Measurements from ENCODE around the gene ZWILCH.
"Not testable (repeated sequence)": the region's sequence is repeated elsewhere in the genome, so short reads cannot be mapped to it uniquely, and the experiment has no call there.

The ZWILCH gene

GRCh38 chr15:66504563-66505429 is at the start of gene ZWILCH, which contains the start of gene RPL4:
TSS of gene ZWILCH (plus strand) at chr15:66505326. CDS start at chr15:66505339, 13 bp downstream.
TSS of gene RPL4 (minus strand) at chr15:66504855. CDS start at chr15:66504790, 65 bp downstream.
- in situ Hi-C loops (cut with MboI; ENCODE audit: low sequenced_read_pairs), result no loop called here

GRCh38 chr15:66456211-66456610 is 48.9 kb upstream of the ZWILCH start:
- in situ Hi-C loops (cut with MboI; ENCODE audit: low sequenced_read_pairs), result no loop called here

GRCh38 chr15:66459818-66460615 is 45.1 kb upstream of the ZWILCH start:
- in situ Hi-C loops (cut with MboI; ENCODE audit: low sequenced_read_pairs), result no loop called here

- in situ Hi-C loops (cut with MboI; ENCODE audit: low sequenced_read_pairs), result not testable (repeated sequence)
These were observed 43.8 kb upstream of the ZWILCH start for GRCh38 chr15:66461294-66461693.

GRCh38 chr15:66461917-66462316 is 43.2 kb upstream of the ZWILCH start:
- in situ Hi-C loops (cut with MboI; ENCODE audit: low sequenced_read_pairs), result no loop called here

- in situ Hi-C loops (cut with MboI; ENCODE audit: low sequenced_read_pairs), result no loop called here
These were observed 42.5 kb upstream of the ZWILCH start for GRCh38 chr15:66462627-66463026.

- in situ Hi-C loops (cut with MboI; ENCODE audit: low sequenced_read_pairs), result not testable (repeated sequence)
These were observed 39.8 kb upstream of the ZWILCH start for GRCh38 chr15:66465294-66465693.

- in situ Hi-C loops (cut with MboI; ENCODE audit: low sequenced_read_pairs), result not testable (repeated sequence)
These were observed 37.7 kb upstream of the ZWILCH start for GRCh38 chr15:66467162-66468040.

- in situ Hi-C loops (cut with MboI; ENCODE audit: low sequenced_read_pairs), result not testable (repeated sequence)
These were observed 34.3 kb upstream of the ZWILCH start for GRCh38 chr15:66470825-66471224.

- in situ Hi-C loops (cut with MboI; ENCODE audit: low sequenced_read_pairs), result no loop called here
These were observed 32.7 kb upstream of the ZWILCH start for GRCh38 chr15:66472176-66472999.

GRCh38 chr15:66474135-66474534 is 31.0 kb upstream of the ZWILCH start:
- in situ Hi-C loops (cut with MboI; ENCODE audit: low sequenced_read_pairs), result no loop called here

GRCh38 chr15:66474963-66475362 is 30.2 kb upstream of the ZWILCH start:
- in situ Hi-C loops (cut with MboI; ENCODE audit: low sequenced_read_pairs), result no loop called here

- in situ Hi-C loops (cut with MboI; ENCODE audit: low sequenced_read_pairs), result no loop called here
These were observed 28.6 kb upstream of the ZWILCH start for GRCh38 chr15:66476535-66476934.

GRCh38 chr15:66477011-66477410 is 28.1 kb upstream of the ZWILCH start:
- in situ Hi-C loops (cut with MboI; ENCODE audit: low sequenced_read_pairs), result no loop called here

GRCh38 chr15:66480267-66480666 is 24.9 kb upstream of the ZWILCH start:
- in situ Hi-C loops (cut with MboI; ENCODE audit: low sequenced_read_pairs), result no loop called here

- in situ Hi-C loops (cut with MboI; ENCODE audit: low sequenced_read_pairs), result no loop called here
These were observed 23.8 kb upstream of the ZWILCH start for GRCh38 chr15:66481107-66481856.

- in situ Hi-C loops (cut with MboI; ENCODE audit: low sequenced_read_pairs), result no loop called here
These were observed 22.6 kb upstream of the ZWILCH start for GRCh38 chr15:66482539-66482938.

GRCh38 chr15:66483131-66483566 is 22.0 kb upstream of the ZWILCH start:
- in situ Hi-C loops (cut with MboI; ENCODE audit: low sequenced_read_pairs), result no loop called here

- in situ Hi-C loops (cut with MboI; ENCODE audit: low sequenced_read_pairs), result no loop called here
These were observed 20.5 kb upstream of the ZWILCH start for GRCh38 chr15:66484539-66485112.

Data from HL-60/S4 (cell line).